ENCODE results near the gene HOOK1. TPM values are rescaled to one million over a fixed set of nuclear protein-coding genes. Genes with fewer than 3 reads are reported as not detected.

HOOK1 gene
- total and polyA plus RNA-seq, 8 donors, result 1.8 to 41.9 (median 7.1) TPM

DNA sequence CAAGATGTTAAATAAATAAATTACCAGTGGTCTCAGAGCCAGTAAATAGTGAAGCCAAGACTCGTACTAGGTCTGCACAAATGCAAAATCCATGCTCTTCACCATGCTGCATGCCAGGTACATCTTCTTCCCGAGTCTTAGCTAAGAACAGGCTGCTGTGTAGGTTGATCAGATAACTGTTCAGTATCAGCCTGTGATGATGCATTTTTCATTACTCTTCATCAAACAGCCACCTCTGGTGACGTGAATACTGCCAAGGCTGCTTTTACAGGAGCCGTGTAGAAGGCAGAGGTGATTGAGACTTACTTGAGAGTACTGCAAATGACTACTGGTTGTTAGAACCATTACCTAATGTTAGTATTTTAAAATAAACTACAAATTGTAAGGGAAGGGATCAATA is 39.3 kb upstream of the HOOK1 start:
- H3K27me3 ChIP-seq, result no peaks in the 10 kb centered on the region
- intact Hi-C loops (cut with DNase I; ENCODE audit: low total_unique reads), result no loop called here
- H3K36me3 ChIP-seq, result no peaks in the 10 kb centered on the region
- no peak overlapping the region for H3K27ac ChIP-seq
- no peaks in the 10 kb centered on the region for H3K9me3 ChIP-seq
- H3K4me1 ChIP-seq, result peaks cover 0 to 11% (median 0%) of the 10 kb centered on the region in 4 donors
- no peak overlapping the region for H3K4me3 ChIP-seq
- no peak for DNase-seq
- WGBS, 5 donors, result 86 to 92% (median 88%) methylated on average over 4 of the region's 4 CpGs
- no peak for TF ChIP-seq EP300 (IDR thresholded peaks at IDR 0.05)
- TF ChIP-seq POLR2AphosphoS5 (IDR thresholded peaks at IDR 0.05), result no peak
- TF ChIP-seq POLR2A (IDR thresholded peaks at IDR 0.05), result no peak
- TF ChIP-seq, protein P1, sequence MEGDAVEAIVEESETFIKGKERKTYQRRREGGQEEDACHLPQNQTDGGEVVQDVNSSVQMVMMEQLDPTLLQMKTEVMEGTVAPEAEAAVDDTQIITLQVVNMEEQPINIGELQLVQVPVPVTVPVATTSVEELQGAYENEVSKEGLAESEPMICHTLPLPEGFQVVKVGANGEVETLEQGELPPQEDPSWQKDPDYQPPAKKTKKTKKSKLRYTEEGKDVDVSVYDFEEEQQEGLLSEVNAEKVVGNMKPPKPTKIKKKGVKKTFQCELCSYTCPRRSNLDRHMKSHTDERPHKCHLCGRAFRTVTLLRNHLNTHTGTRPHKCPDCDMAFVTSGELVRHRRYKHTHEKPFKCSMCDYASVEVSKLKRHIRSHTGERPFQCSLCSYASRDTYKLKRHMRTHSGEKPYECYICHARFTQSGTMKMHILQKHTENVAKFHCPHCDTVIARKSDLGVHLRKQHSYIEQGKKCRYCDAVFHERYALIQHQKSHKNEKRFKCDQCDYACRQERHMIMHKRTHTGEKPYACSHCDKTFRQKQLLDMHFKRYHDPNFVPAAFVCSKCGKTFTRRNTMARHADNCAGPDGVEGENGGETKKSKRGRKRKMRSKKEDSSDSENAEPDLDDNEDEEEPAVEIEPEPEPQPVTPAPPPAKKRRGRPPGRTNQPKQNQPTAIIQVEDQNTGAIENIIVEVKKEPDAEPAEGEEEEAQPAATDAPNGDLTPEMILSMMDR (IDR thresholded peaks at IDR 0.05), result no peak

DNA sequence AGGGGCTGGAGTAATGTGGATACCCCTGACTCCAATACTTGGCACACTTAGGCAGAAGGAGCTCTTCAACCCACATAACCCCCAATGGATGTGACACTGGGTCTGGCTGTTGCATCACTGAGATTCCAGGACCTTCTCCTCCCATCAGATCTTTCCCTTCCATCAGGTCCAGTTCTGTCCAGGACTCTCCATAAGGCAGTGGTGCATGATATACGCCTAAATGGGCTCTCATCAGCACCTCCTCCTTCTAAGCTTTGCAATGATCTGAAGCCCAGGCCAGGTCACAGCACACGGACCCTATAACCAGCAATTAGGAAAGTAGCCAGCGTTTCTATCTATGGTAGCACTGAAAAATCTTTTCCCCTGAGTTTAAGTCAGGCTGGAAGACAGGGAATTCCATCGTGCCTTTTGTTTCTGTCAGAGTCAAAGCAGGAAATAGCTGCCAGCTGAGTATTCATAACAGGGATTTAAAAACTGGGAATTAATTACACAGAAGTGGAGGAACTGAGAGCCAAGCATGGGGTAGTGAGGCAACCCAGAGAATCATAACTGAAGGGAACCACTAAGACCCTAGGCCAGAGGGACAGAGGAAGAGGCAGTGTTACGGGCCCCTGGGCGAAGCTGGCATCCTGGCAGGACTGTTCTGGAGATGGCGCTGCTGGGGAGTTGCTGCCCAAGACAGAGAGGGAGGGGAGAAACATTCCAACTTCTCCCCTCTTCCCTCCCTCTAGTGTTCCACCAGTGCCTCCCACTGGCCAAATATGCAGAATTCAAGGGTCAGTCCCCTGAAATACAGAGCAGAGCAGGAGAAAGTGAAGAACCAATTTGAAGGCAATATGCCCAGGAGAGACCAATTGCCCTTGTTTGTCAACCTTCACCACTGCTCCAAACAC is 37.5 kb upstream of the HOOK1 start:
- no peaks in the 10 kb centered on the region for H3K27me3 ChIP-seq
- H3K36me3 ChIP-seq, result no peaks in the 10 kb centered on the region
- peaks cover 0 to 11% (median 0%) of the 10 kb centered on the region in 4 donors for H3K4me1 ChIP-seq
- 50 to 81% (median 71%) methylated on average over 7 of the region's 7 CpGs for WGBS, 5 donors
- no peak for DNase-seq
- no peak for TF ChIP-seq POLR2A (IDR thresholded peaks at IDR 0.05)
- TF ChIP-seq EP300 (IDR thresholded peaks at IDR 0.05), result no peak
- TF ChIP-seq, protein P1 (IDR thresholded peaks at IDR 0.05), result no peak
- no peak for TF ChIP-seq POLR2AphosphoS5 (IDR thresholded peaks at IDR 0.05)
- no peaks in the 10 kb centered on the region for H3K9me3 ChIP-seq
- intact Hi-C loops (cut with DNase I; ENCODE audit: low total_unique reads), result no loop called here
- H3K27ac ChIP-seq, result no peak overlapping the region
- H3K4me3 ChIP-seq, result no peak overlapping the region

DNA sequence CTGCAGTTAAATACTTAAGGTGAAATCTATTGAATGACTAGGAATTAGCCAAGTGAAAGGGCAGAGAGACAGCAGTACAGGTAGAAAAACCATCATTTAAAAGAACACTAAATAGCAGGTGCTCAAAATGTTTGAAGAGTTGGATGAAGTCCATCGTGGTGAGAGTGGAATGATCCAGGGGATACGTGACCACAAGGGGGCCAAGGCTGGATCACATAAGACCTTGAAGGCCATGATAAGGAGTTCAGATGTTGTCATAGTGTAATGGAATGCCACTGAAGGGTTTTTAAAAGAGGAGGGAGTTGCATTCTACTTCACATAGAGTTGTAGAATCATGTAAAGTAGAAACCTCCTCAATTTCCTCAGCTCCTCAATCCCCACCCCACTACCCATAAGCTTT is 34.8 kb upstream of the HOOK1 start:
- no peak for TF ChIP-seq POLR2AphosphoS5 (IDR thresholded peaks at IDR 0.05)
- TF ChIP-seq, protein P1 (IDR thresholded peaks at IDR 0.05), result no peak
- no peak for TF ChIP-seq EP300 (IDR thresholded peaks at IDR 0.05)
- no peak for TF ChIP-seq POLR2A (IDR thresholded peaks at IDR 0.05)
- peaks cover 0 to 11% (median 0%) of the 10 kb centered on the region in 4 donors for H3K4me1 ChIP-seq
- H3K27me3 ChIP-seq, result no peaks in the 10 kb centered on the region
- no peak for DNase-seq
- no peak overlapping the region for H3K4me3 ChIP-seq
- WGBS, 5 donors, result 48 to 65% (median 60%) methylated on average over 2 of the region's 2 CpGs
- intact Hi-C loops (cut with DNase I; ENCODE audit: low total_unique reads), result no loop called here
- no peaks in the 10 kb centered on the region for H3K36me3 ChIP-seq
- H3K9me3 ChIP-seq, result no peaks in the 10 kb centered on the region
- no peak overlapping the region for H3K27ac ChIP-seq

DNA sequence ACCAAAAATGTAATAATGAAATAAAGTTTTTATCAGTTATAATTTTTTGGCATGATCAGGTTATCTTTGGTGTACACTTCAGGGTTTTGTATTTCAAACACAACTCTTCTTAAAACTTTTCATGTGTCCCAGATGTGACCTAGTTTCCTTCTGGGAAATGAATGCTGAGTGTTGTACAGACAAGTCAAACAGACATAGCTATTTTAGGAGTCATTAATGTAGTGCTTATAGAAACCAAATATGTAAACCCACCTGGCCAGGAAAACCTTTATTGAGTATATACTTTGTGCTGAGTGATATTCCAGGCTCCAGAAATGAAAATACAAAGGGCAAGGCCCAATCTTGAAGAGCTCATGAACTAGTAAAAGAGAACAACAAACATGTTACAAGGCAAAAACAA is 25.9 kb upstream of the HOOK1 start:
- Histone ChIP-seq H3K36me3 (no peaks in the 10 kb centered on the region), H3K27me3 (no peaks in the 10 kb centered on the region), H3K4me1 (no peaks in the 10 kb centered on the region), H3K9me3 (peaks cover 0 to 10% (median 3%) of the 10 kb centered on the region in 4 donors), H3K27ac (no peak overlapping the region), H3K4me3 (no peak overlapping the region)
- DNase-seq, result no peak
- TF ChIP-seq POLR2A (IDR thresholded peaks at IDR 0.05) (no peak), POLR2AphosphoS5 (IDR thresholded peaks at IDR 0.05) (no peak), EP300 (IDR thresholded peaks at IDR 0.05) (no peak)
- TF ChIP-seq, protein P1 (IDR thresholded peaks at IDR 0.05), result no peak
- intact Hi-C loops (cut with DNase I; ENCODE audit: low total_unique reads), result no loop called here
